Activated T-helper 1 cell treated with Interleukin-2 at 50 U/mL for 16 hours (primary cell): ENCODE results near the gene ATG14.
"Not testable (repeated sequence)": the region's sequence is repeated elsewhere in the genome, so short reads cannot be mapped to it uniquely, and the experiment has no call there.

Experiments
- DNase-seq: peaks from one replicate; pipeline ENCODE4 v3.0.0-alpha.2; 2020; ENCODE audit warnings: low read depth

The ATG14 gene

DNA sequence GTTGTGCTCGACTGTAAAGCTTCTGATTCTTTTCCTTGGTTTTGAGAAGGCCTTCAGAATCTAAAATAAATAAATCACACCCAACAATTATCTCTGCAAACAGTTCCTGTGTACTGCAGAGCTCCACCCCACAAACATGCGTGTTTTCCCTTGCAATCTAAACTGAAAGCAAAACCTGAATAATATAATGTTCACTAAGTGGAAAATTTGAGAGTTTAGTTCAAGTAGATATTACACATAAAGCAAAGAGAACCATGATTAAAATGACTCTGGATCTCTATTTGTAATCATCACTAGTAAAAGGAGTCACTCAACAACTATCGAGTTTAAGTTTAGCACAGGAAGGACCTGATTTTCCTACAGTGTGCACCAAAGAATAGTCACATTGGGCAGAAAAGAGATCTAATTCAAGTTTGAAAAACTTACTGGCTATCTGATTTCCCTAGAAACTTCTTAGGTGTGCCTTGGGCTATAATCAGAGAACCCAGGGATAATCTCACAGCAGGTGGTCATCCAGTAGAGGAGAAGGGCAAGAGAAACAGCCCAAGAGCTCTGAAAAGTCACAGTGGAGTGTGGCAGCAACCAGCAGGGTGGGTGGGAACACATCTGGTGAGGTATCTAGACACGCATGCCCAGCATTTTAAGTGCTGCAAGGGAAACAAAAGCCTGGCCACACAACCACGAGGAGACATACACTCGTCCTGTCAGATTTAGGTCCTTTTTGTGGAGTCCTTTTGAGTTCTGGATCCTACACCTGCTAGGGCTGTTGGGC lies 25.4 kb downstream of the ATG14 start:
- no peak for DNase-seq

DNA sequence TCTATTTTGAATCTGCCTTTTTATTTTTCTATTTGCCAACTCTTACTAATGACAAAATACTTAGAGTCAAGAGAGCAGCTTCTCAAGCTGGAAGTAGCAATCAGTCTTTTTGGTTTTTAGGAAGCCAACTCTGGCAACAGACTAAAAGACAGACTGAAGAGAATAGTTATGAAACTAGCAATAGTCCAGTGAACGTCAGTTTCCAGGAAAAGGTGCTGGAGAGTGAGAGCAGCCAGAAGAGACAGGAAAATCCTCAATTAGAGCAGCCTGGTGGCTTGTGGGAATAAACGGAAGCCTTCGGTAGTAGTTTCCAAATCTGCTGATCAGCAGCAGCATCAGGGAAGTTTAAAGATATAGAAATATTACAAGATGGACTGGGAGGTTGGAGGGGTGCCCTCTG lies 27.1 kb downstream of the ATG14 start:
- no peak for DNase-seq

DNA sequence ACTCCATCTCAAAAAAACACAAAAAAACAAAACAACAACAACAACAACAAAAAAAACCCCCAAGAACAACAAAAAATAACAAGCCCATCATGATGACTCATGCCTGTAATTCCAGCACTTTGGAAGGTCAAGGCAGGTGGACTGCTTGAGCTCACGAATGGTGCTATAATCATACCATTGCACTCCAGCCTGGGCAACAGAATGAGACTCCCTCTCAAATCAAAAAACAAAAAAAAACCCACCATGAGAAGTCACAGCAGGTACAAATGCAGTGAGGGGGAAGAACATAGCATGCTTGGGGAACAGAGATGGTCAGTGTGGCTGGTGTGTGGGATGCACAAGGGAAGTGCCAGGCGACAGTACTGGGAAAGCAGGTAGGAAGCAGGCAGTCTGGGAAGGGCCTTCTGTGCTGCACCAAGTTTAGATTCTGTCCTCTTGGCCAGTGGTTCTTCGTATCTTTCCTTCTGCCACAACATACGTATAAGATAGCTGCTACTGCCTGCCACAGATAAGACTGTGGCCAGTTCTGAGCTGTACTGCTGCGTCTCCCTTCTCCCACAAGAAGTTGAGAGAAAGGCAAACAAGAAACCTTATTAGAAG lies 28.0 kb downstream of the ATG14 start:
- no peak for DNase-seq

DNA sequence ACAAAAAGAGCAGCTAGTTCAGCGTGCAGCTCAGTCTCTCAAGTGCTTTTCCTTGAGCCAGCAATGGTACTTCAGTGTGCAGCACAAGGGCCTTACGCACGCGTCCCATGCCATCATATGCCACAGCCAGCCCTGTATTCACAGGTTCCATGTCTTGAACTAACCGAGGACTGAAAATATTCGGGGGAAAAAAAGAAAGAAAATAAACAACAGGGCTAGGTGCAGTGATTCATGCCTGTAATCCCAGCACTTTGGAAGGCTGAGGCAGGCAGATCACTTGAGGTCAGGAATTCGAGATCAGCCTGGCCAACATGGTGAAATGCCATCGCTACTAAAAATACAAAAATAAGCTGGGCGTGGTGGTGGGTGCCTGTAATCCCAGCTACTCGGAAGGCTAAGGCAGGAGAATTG lies 28.6 kb downstream of the ATG14 start:
- not testable (repeated sequence) for DNase-seq

DNA sequence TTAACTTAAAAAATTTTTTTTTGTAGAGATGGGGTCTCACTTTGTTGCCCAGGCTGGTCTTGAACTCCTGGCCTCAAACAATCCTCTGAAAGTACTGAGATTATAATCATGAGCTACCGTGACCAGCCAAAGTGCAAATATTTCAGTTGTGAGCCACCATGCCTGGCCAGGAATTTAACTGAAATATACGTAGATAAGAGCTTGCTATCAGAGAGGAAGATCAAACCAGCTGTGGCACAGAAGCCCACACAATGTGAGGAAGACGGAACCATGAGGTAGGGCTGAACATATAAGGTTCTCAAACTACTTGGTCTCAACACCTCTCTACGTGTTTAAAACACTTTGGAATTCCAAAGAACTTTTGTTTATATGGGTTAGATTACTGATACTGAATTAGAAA lies 29.1 kb downstream of the ATG14 start:
- no peak for DNase-seq

DNA sequence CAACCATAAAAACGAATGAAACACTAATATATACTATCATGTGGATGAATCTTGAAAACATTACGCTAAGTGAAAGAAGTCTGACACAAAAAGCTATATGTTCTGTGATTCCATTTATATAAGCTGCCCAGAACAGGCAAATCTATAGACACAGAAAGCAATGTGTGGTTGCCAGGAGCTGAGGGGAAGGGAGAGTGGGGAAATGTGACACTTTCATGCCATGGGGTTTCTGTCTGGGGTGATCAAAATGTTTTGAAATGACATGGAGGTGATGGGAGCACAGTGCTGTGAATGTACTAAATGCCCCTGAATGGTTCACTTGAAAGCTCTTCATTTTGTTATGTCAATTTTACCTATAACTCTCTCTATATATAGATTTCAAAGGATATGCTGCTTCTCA lies 30.1 kb downstream of the ATG14 start:
- no peak for DNase-seq

DNA sequence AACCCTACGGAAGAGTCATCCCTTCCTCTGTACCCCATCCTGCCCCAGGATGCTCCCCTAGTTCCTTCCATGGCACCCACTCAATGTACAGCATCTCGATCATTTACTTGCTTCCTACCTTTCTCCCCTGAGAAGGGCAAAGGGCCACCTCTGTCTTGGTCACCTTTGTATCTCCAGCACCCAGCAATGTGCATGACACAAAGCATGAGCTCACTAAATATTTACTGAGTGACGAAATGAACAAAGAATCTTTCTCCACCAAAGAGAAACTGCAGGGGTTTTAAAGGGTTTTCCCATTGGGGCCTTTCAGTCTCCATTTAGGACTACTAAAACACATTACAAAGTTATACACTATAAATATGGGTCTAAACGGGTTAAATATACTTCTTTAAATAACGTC lies 30.6 kb downstream of the ATG14 start:
- DNase-seq, result no peak

DNA sequence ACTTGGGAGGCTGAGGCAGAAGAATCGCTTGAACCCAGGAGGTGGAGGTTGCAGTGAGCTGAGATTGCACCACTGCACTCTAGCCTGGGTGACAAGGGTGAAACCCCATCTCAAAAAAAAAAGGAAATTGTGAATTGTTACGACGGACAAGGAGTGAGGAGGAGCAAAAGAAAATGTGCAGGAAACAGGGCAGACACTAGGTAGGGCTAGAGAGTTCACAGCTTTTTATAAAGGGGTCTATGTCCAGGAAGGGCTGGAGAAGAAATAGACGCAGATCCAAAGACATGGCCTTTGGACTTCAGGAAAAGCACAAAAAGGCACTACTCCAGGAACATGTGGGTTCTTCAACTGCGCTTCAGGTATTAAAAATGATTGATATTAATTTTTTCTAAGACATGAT lies 34.4 kb downstream of the ATG14 start:
- no peak for DNase-seq

DNA sequence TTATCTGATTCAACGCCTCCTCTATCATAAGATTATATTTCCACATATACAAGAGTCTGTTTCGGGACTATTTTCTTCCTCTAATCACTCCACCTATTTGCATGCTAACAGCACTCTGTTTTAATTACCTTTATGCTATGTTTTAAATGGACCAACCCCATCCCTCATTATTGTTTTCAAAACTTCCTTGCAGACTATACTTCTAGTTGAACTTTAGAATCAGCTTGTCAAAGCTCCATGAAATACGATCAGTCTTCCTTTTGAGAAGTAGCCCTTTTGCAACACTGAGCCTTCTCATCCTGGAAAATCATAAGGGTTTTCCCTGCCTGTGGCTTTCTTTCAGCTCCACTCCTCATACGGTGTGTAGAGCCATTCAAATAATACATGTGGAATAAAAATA lies 36.9 kb downstream of the ATG14 start:
- no peak for DNase-seq

DNA sequence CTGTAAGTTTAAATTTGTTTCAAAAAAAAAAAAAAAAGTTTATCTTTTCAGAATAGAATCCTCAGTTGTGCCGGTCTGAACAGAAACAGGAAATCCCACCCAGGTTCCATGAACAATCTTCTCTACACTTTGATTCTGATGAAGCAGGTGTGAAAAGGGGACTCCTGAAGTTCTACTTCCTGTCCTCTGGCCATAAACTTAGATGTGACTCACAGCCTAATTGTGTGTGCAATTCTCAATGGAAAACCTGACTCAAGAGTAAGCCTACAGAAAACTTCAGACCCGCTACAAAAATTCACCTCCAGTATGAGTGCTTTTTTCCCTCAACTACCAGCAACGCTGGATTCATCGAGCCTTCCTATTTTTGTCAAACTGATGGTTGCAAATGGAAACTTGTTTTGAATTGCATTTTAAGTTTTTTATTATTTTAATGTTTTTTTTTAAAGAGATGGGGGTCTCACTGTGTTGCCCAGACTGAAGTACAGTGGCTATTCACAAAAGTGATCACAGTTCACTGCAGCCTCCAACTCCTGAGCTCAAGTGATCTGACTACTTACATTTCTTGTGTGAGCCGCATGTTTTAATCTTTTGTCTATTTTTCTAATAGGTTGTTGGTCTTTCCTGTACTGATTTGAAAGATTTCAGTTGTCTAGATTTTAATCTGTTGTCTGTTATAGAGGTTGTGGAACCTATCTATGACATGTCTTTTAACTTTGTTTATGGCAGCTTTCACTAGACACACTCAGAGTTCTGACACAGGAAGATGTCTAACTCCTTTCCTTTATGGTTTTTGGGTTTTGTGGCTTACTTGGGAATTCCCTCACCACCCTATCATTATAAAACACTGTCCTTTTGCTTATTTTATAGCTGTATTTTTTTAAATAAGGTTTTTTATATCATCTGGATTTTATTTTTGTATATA lies 37.6 kb downstream of the ATG14 start:
- no peak for DNase-seq

DNA sequence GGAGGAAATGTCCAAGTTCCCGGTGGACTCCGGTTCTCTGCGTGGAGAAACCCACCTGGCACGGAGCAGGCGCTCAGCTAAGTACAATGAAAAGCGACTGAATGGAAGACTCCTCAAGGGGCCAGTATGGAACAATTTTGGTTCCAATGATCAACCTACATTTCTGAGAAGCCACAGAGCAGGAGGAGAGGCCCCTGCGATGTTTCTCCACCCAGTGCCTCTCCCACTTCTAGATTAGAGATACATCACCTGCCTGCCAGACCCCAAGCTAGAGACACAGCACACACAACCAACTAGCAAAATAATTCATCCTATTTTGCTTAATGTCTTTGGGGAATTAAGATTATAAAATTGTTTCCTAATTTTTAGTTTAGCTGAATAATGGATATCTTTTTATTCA lies 38.8 kb downstream of the ATG14 start:
- DNase-seq, result no peak

DNA sequence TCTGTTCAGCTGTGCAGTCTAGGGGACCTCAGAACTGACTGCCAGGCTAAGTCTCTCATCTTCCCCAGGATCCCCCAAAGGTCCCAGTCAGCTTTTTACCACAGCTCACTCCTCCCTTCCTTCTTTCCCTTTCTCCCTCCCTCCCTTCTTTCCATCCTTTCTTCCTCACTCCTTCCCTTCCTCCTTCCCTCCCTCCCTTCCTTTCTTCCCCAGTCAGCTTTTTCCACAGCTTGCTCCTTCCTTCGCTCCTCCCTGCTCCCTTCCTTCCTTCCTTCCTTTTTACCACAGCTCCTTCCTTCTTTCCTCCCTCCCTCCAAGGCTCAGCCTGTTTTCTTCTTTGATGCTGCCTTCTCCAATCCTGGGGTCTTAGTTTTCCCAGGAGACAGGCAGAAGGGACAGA lies 39.2 kb downstream of the ATG14 start:
- DNase-seq, result no peak

DNA sequence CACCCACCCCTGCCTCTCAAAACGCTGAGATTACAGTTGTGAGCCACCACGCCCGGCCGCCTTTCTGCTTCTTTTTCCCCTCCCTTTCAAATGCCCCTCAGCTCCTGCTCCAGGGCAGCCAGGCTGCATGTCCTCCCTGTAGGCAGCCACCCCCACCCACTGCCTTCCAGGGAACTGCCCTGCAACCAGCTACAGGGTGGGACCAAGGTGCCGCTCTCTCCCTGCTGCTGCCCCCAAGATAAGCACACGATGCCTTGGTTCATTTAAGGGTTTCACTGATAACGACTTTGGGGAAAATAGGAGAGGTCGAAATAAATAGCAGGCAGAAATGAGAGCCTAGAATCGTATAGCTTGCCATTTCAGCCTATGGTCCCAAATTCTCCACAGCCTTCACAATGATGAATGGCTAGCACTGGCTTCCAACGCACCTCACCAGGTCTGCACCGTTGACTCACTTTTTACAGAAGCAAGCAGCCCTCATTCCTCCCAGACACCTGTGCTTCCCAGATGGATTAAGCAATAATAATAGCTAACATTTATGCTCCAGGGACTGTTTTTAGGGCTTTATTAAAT lies 40.7 kb downstream of the ATG14 start:
- DNase-seq, result no peak

DNA sequence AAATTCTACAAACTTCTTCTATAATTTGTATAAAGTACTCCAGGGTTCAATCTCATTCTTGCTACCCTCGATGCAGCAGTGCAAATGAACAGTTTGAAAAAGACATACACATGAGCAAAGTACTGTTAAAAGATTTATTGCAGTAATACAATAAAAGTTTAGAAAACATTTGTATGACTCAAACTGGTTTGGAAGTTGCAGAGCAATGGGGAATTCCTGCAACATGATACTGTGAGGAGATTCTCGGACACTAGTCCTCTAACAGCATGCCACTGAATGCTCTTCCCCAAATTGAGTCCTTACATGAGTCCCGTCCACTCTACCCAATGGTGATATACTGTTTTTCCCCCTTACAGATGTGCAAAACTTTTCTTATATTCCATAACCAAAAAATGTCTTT lies 45.4 kb downstream of the ATG14 start:
- DNase-seq, result no peak

DNA sequence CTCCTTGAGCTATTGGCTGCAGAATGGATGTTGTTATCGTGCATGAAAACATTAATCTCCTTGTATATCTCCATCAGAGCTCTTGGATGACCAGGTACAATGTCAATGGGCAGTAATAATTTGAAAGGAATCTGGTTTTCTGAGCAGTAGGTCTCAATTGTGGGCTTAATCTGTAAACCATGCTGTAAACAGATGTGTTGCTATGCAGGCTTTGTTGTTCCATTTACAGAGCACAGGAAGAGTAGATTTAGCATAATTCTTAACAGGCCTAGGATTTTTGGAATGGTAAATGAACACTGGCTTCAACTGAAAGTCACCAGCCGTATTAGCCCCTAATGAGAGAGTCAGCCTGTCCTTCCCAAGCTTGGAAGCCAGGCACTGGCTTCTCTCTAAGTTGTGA lies 50.4 kb downstream of the ATG14 start:
- DNase-seq, result no peak

DNA sequence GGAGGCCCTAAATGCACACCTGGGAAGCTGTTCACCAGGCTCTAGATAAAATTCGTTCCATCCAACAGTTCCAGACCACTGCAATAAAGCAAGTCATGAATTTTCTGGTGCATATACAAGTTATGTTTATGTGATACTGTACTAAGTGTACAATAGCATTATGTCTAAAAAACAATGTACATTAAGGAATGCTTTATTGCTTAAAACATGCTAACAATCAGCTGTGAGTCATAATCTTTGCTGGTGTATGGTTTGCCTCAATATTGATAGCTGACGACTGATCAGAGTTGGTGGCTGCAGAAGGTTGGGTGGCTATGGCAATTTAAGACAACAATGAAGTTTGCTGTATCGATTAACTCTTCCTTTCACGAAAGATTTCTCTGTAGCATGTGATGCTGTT lies 52.3 kb downstream of the ATG14 start:
- DNase-seq, result no peak

DNA sequence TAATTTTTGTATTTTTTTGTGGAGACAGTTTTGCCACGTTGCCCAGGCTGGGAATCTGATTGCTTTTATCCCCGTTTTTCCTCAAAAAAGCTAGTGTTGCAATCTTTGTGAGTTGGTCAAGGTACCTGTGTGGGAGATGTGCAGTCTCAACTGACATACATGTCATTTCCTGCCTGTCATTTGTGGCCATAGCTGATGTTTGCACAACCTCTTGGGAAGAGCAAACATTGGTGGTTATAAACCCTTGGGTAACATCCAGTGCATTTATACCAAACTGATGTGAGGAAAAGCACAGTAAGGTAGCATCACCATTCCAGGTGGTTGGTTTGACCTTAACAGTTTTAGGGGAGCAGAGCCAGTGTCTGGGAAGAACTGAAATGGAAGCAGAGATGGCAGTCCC lies 54.7 kb downstream of the ATG14 start:
- DNase-seq, result no peak

DNA sequence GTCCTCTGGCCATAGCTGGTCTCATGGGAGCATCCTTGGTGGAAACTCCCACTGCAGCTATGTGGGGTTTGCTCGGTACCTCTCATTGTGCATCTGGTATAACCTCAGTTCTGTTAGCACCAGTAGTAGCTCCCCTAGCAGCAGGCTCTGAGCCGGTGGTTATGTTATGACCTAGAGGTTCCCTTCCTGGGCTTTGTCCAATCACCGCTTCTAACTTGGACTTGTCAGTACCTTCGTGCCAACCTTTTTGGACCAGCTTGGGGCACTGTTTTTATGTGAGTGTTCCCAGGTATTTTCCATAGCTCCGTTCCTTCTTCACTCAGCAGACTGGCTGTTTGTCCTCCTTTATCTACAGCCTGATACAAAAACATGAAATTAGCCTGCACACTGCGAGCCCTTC lies 55.7 kb downstream of the ATG14 start:
- no peak for DNase-seq

DNA sequence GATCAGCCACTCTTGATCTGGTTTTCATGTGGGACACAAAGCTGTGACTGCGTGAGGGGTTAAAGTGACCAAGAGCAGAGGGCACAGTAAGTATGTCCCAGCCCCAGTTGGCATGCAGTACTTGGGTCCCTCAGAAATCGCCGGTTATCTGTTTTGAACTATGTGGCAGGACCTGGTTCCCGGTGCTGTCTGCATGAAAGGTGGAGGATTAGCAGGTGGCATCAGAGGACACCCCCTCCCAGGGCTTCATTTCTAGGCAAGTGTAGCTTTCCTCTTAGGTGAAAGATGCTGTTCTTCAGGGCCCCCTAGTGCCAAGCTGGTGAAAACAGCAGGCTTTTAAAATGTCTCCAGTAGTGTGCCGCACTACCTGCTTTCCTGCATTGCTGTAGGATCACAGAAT lies 57.1 kb downstream of the ATG14 start:
- DNase-seq, result peak; percentile 35

DNA sequence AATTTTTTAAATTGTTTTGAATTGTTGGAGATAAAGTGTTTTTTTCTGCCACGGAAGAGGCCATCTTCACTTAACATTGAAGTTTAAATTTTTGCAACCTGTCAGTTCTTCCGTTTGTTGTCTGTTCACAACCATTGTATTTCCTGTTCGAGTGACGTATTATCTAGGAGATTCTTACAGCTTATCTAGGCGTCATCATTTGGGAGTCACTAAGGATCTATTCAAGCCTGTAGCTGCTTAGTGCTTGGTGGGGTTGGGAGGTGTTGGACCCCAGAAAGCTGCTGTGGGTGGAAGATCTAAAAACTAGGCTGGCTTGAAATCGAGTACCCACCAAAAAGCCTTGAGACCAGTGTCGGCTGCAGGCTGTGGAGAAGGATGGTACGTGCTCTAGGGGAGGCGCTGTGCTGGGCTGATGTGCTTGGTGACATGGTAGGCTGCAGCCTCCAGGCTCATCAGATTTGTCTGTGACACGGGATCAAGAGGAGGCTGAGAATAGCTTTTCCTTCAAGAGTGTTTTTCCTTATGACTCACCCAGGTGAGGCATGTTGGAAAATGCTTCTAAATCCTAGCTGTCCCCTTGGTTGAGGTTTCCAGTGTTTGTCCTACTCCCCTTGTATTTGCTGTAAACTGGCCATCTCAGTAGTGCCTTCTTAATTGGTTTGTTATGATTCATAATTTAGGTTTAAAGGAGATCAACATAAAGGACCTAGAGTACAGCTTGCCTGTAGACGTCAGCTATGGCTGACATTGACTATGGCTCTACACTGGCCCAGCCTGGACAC lies 57.8 kb downstream of the ATG14 start:
- DNase-seq, result no peak

DNA sequence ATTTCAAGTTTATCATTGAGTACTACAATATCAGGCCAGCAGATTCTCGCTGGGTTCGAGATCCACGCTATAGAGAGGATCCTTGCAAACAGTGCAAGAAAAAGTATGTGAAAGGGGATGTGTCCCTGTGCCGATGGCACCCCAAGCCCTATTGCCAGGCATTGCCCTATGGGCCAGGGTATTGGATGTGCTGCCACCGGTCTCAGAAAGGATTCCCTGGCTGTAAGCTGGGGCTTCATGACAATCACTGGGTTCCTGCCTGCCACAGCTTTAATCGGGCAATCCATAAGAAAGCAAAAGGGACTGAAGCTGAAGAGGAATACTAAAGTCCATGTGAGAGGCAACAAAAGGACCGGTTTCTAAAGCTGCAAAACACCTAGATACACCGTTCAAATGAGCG lies 59.4 kb downstream of the ATG14 start:
- no peak for DNase-seq

DNA sequence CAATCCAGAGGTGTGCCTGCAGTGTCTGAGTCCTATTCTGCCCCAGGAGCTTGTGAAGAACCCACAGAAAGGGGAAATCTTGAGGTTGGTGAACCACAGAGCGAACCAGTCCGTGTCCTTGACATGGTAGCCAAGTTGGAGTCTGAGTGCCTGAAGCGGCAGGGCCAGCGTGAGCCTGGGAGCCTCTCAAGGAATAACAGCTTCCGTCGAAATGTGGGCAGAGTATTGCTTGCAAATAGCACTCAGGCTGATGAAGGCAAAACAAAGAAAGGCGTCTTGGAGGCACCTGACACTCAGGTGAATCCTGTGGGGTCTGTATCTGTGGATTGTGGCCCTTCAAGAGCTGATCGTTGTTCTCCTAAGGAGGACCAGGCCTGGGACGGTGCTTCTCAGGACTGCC lies 60.5 kb downstream of the ATG14 start:
- no peak for DNase-seq
